HCEC 1CT (cell line): ENCODE data around the gene THSD1.
"Not testable (repeated sequence)": the region's sequence is repeated elsewhere in the genome, so short reads cannot be mapped to it uniquely, and the experiment has no call there.

Experiments used
- DNase-seq: peaks from one replicate; pipeline ENCODE4 v3.0.0-alpha.2; 2017

Gene THSD1

GRCh38 chr13:52405767-52406494 lies at the start of gene THSD1:
THSD1 (minus strand) TSS chr13:52406172; CDS start chr13:52402600, 3,572 bp downstream.
- peak; percentile 34 for DNase-seq

GRCh38 chr13:52455677-52456041 lies 49.7 kb upstream of the THSD1 start:
- peak; percentile 48 for DNase-seq

- peak; percentile 95 for DNase-seq
These were observed 49.1 kb upstream of the THSD1 start, which contains the start of gene CKAP2 for GRCh38 chr13:52454820-52455676. CKAP2 (plus strand) TSS chr13:52455478; CDS start chr13:52455557, 79 bp downstream.

GRCh38 chr13:52454459-52454819 lies 48.5 kb upstream of the THSD1 start:
- no peak for DNase-seq

GRCh38 chr13:52452470-52452869 lies 46.5 kb upstream of the THSD1 start:
- no peak for DNase-seq

- no peak for DNase-seq
These were observed 45.3 kb upstream of the THSD1 start for GRCh38 chr13:52451135-52451804.

GRCh38 chr13:52450793-52451116 lies 44.8 kb upstream of the THSD1 start:
- no peak for DNase-seq

- peak; percentile 91 for DNase-seq
These were observed 44.2 kb upstream of the THSD1 start, which contains the start of gene VPS36 for GRCh38 chr13:52450012-52450792. VPS36 (minus strand) TSS chr13:52450634; CDS start chr13:52450594, 40 bp downstream.

GRCh38 chr13:52449331-52450011 lies 43.5 kb upstream of the THSD1 start:
- no peak for DNase-seq

- DNase-seq = no peak
These were observed 42.0 kb upstream of the THSD1 start for GRCh38 chr13:52447815-52448552.

- no peak for DNase-seq
These were observed 41.4 kb upstream of the THSD1 start for GRCh38 chr13:52447354-52447753.

- DNase-seq = no peak
These were observed 40.3 kb upstream of the THSD1 start for GRCh38 chr13:52446265-52446664.

GRCh38 chr13:52432456-52432855 lies 26.5 kb upstream of the THSD1 start:
- no peak for DNase-seq

- no peak for DNase-seq
These were observed 22.3 kb upstream of the THSD1 start for GRCh38 chr13:52428295-52428694.

GRCh38 chr13:52421216-52421615 lies 15.2 kb upstream of the THSD1 start:
- no peak for DNase-seq

GRCh38 chr13:52419080-52419479 lies 13.1 kb upstream of the THSD1 start:
- no peak for DNase-seq

- DNase-seq = peak; percentile 64
These were observed 9.0 kb upstream of the THSD1 start for GRCh38 chr13:52414963-52415362.

GRCh38 chr13:52414051-52414450 lies 8.1 kb upstream of the THSD1 start:
- no peak for DNase-seq

- no peak for DNase-seq
These were observed 6.2 kb upstream of the THSD1 start for GRCh38 chr13:52412128-52412527.

- DNase-seq = peak; percentile 57
These were observed 5.7 kb upstream of the THSD1 start for GRCh38 chr13:52411629-52412028.

- DNase-seq = not testable (repeated sequence)
These were observed 2.2 kb upstream of the THSD1 start for GRCh38 chr13:52408071-52408658.
